ENCODE measurements around the gene C22orf15. TPM values are rescaled to one million over a fixed set of nuclear protein-coding genes. Genes with fewer than 3 reads are reported as not detected.

C22orf15 gene
- total RNA-seq, 2 experiments from 2014 or later = 0.86 to 1.7 TPM

GRCh38 chr22:23760056-23760455, 2.7 kb upstream of the C22orf15 start:
- no TSS peak for BruUV-seq (replicated peaks)
- H3K9me2 ChIP-seq (ENCODE audit: insufficient read depth, low read length) = no peaks in the 10 kb centered on the region
- H4K20me1 ChIP-seq (ENCODE audit: insufficient read depth, low read length) = peaks cover 3% of the 10 kb centered on the region; the same call in 1 of the 2 replicates
- POLR2A ChIA-PET = no interaction called here
- intact Hi-C loops (cut with micrococcal nuclease; ENCODE audit: unreplicated experiment) = no loop called here
- H2AFZ ChIP-seq (ENCODE audit: low read length) = no peak overlapping the region
- DNase-seq (ENCODE audit: low spot score) = no peak
- no peak overlapping the region for H3K4me2 ChIP-seq (ENCODE audit: low read length)
- no peaks in the 10 kb centered on the region for H3K9me3 ChIP-seq (ENCODE audit: low read length)
- peaks cover under 1% of the 10 kb centered on the region; the same call in 1 of the 2 replicates for H3K79me2 ChIP-seq (ENCODE audit: insufficient read depth, low read depth, low read length)
- no peak overlapping the region for H3K4me3 ChIP-seq (ENCODE audit: low read depth, low read length, poor library complexity, severe bottlenecking)
- no peak for TF ChIP-seq CTCF (conservative IDR thresholded peaks at IDR 0.05; ENCODE audit: low read length)
- TF ChIP-seq EZH2phosphoT487 (IDR thresholded peaks at IDR 0.05; ENCODE audit: borderline replicate concordance, low read depth, low read length) = no peak
- CTCF ChIA-PET (ENCODE audit: unreplicated experiment) = no interaction called here
- peaks cover 24% of the 10 kb centered on the region for H3K36me3 ChIP-seq (ENCODE audit: insufficient read depth, low read length)
- no peak overlapping the region for H3K27ac ChIP-seq (ENCODE audit: low read depth, low read length, poor library complexity, severe bottlenecking)
- peaks cover 53% of the 10 kb centered on the region for H3K4me1 ChIP-seq (ENCODE audit: insufficient read depth, low read length, poor library complexity, severe bottlenecking)

GRCh38 chr22:23763579-23763945, 772 bp downstream of the C22orf15 start:
- DNase-seq (ENCODE audit: low spot score) = peak; percentile 73
- peaks cover 43% of the 10 kb centered on the region for H3K36me3 ChIP-seq (ENCODE audit: insufficient read depth, low read length)
- ChIA-PET POLR2A (interaction anchor here (0.9 kb wide), 1 partner anchor 30 kb away, joined by 3 read pairs; no protein-coding TSS in a partner anchor), CTCF (ENCODE audit: unreplicated experiment) (no interaction called here)
- no peaks in the 10 kb centered on the region for H3K9me2 ChIP-seq (ENCODE audit: insufficient read depth, low read length)
- H3K4me1 ChIP-seq (ENCODE audit: insufficient read depth, low read length, poor library complexity, severe bottlenecking) = peaks cover 44% of the 10 kb centered on the region
- H3K27ac ChIP-seq (ENCODE audit: low read depth, low read length, poor library complexity, severe bottlenecking) = peak overlapping the region; percentile 74
- peak overlapping the region; percentile 98 for H3K4me2 ChIP-seq (ENCODE audit: low read length)
- peak overlapping the region; percentile 99 for H3K4me3 ChIP-seq (ENCODE audit: low read depth, low read length, poor library complexity, severe bottlenecking)
- BruUV-seq (replicated peaks) = no TSS peak
- TF ChIP-seq EZH2phosphoT487 (IDR thresholded peaks at IDR 0.05; ENCODE audit: borderline replicate concordance, low read depth, low read length) (no peak), CTCF (conservative IDR thresholded peaks at IDR 0.05; ENCODE audit: low read length) (no peak)
- peaks cover 26% of the 10 kb centered on the region for H3K79me2 ChIP-seq (ENCODE audit: insufficient read depth, low read depth, low read length)
- intact Hi-C loops (cut with micrococcal nuclease; ENCODE audit: unreplicated experiment) = no loop called here
- H3K9me3 ChIP-seq (ENCODE audit: low read length) = no peaks in the 10 kb centered on the region
- no peak overlapping the region for H2AFZ ChIP-seq (ENCODE audit: low read length)
- peaks cover 12% of the 10 kb centered on the region; the same call in 1 of the 2 replicates for H4K20me1 ChIP-seq (ENCODE audit: insufficient read depth, low read length)

GRCh38 chr22:23763954-23764353, 1.2 kb downstream of the C22orf15 start:
- peaks cover 12% of the 10 kb centered on the region; the same call in 1 of the 2 replicates for H4K20me1 ChIP-seq (ENCODE audit: insufficient read depth, low read length)
- peaks cover 48% of the 10 kb centered on the region for H3K4me1 ChIP-seq (ENCODE audit: insufficient read depth, low read length, poor library complexity, severe bottlenecking)
- CTCF ChIA-PET (ENCODE audit: unreplicated experiment) = no interaction called here
- peak overlapping the region; percentile 99 for H3K4me3 ChIP-seq (ENCODE audit: low read depth, low read length, poor library complexity, severe bottlenecking)
- BruUV-seq (replicated peaks) = no TSS peak
- POLR2A ChIA-PET = interaction anchor here (0.9 kb wide), 1 partner anchor 30 kb away, joined by 3 read pairs; no protein-coding TSS in a partner anchor
- intact Hi-C loops (cut with micrococcal nuclease; ENCODE audit: unreplicated experiment) = no loop called here
- DNase-seq (ENCODE audit: low spot score) = no peak
- H2AFZ ChIP-seq (ENCODE audit: low read length) = no peak overlapping the region
- H3K79me2 ChIP-seq (ENCODE audit: insufficient read depth, low read depth, low read length) = peaks cover 26% of the 10 kb centered on the region
- no peak for TF ChIP-seq EZH2phosphoT487 (IDR thresholded peaks at IDR 0.05; ENCODE audit: borderline replicate concordance, low read depth, low read length)
- TF ChIP-seq CTCF (conservative IDR thresholded peaks at IDR 0.05; ENCODE audit: low read length) = no peak
- peaks cover 43% of the 10 kb centered on the region for H3K36me3 ChIP-seq (ENCODE audit: insufficient read depth, low read length)
- no peaks in the 10 kb centered on the region for H3K9me3 ChIP-seq (ENCODE audit: low read length)
- no peaks in the 10 kb centered on the region for H3K9me2 ChIP-seq (ENCODE audit: insufficient read depth, low read length)
- peak overlapping the region; percentile 74 for H3K27ac ChIP-seq (ENCODE audit: low read depth, low read length, poor library complexity, severe bottlenecking)
- H3K4me2 ChIP-seq (ENCODE audit: low read length) = peak overlapping the region; percentile 98
